ENCODE results near the gene RPS6KA5. TPM values are rescaled to one million over a fixed set of nuclear protein-coding genes. Genes with fewer than 3 reads are reported as not detected.
"Not testable (repeated sequence)": the region's sequence is repeated elsewhere in the genome, so short reads cannot be mapped to it uniquely, and the experiment has no call there.

The RPS6KA5 gene
- total and polyA plus RNA-seq, 5 experiments from 2014 or later: 12.3 to 23.2 (median 14.5) TPM

GRCh38 chr14:90867501-90867900 is 192.9 kb downstream of the RPS6KA5 start:
- Mint-ChIP-seq H3K27ac (peak overlapping the region in 1 of 10 donors; percentile 40), H3K27me3 (no peaks in the 10 kb centered on the region), H3K4me1 (no peaks in the 10 kb centered on the region), H3K9me3 (peaks cover 0 to 2% (median 0%) of the 10 kb centered on the region in 9 donors), H3K36me3 (peaks cover 0 to 32% (median 20%) of the 10 kb centered on the region in 3 donors), H3K4me3 (no peak overlapping the region)
- POLR2A ChIA-PET: no interaction called here
- DNase-seq: no peak
- no peak for ATAC-seq

- DNase-seq: no peak
- Mint-ChIP-seq H3K27ac (no peak overlapping the region), H3K4me1 (no peaks in the 10 kb centered on the region), H3K4me3 (no peak overlapping the region), H3K27me3 (no peaks in the 10 kb centered on the region), H3K36me3 (peaks cover 0 to 25% (median 19%) of the 10 kb centered on the region in 3 donors), H3K9me3 (peaks cover 0 to 2% (median 0%) of the 10 kb centered on the region in 9 donors)
- ATAC-seq: no peak
- POLR2A ChIA-PET: no interaction called here
Observed at GRCh38 chr14:90866833-90867232, 193.6 kb downstream of the RPS6KA5 start.

GRCh38 chr14:90864741-90865140 is 195.7 kb downstream of the RPS6KA5 start:
- DNase-seq: no peak
- no peak overlapping the region for H3K4me3 Mint-ChIP-seq
- no peaks in the 10 kb centered on the region for H3K27me3 Mint-ChIP-seq
- no peak overlapping the region for H3K27ac Mint-ChIP-seq
- H3K4me1 Mint-ChIP-seq: no peaks in the 10 kb centered on the region
- H3K9me3 Mint-ChIP-seq: peaks cover 0 to 2% (median 0%) of the 10 kb centered on the region in 9 donors
- POLR2A ChIA-PET: no interaction called here
- peaks cover 0 to 21% (median 16%) of the 10 kb centered on the region in 3 donors for H3K36me3 Mint-ChIP-seq
- ATAC-seq: no peak

GRCh38 chr14:90858511-90858910 is 201.9 kb downstream of the RPS6KA5 start:
- Mint-ChIP-seq H3K4me3 (no peak overlapping the region), H3K4me1 (no peaks in the 10 kb centered on the region), H3K9me3 (no peaks in the 10 kb centered on the region), H3K36me3 (peaks cover 0 to 8% (median 7%) of the 10 kb centered on the region in 3 donors), H3K27ac (no peak overlapping the region), H3K27me3 (no peaks in the 10 kb centered on the region)
- ATAC-seq (no peak), DNase-seq (no peak)
- POLR2A ChIA-PET: no interaction called here

GRCh38 chr14:90857866-90858265 is 202.6 kb downstream of the RPS6KA5 start:
- H3K27me3 Mint-ChIP-seq: no peaks in the 10 kb centered on the region
- no peaks in the 10 kb centered on the region for H3K9me3 Mint-ChIP-seq
- ATAC-seq (no peak), DNase-seq (no peak)
- H3K4me1 Mint-ChIP-seq: no peaks in the 10 kb centered on the region
- H3K27ac Mint-ChIP-seq: no peak overlapping the region
- no peak overlapping the region for H3K4me3 Mint-ChIP-seq
- POLR2A ChIA-PET: no interaction called here
- peaks cover 0 to 8% (median 7%) of the 10 kb centered on the region in 3 donors for H3K36me3 Mint-ChIP-seq

- H3K27me3 Mint-ChIP-seq, H3K4me1 Mint-ChIP-seq, ATAC-seq, DNase-seq, POLR2A ChIA-PET, H3K36me3 Mint-ChIP-seq, H3K4me3 Mint-ChIP-seq, H3K9me3 Mint-ChIP-seq, H3K27ac Mint-ChIP-seq: not testable (repeated sequence)
Observed at GRCh38 chr14:90856115-90856514, 204.3 kb downstream of the RPS6KA5 start.

- Mint-ChIP-seq H3K4me3 (no peak overlapping the region), H3K4me1 (no peaks in the 10 kb centered on the region), H3K27me3 (no peaks in the 10 kb centered on the region), H3K27ac (no peak overlapping the region), H3K36me3 (peaks cover 0 to 5% (median 2%) of the 10 kb centered on the region in 3 donors), H3K9me3 (no peaks in the 10 kb centered on the region)
- DNase-seq: no peak
- POLR2A ChIA-PET: no interaction called here
- no peak for ATAC-seq
Observed at GRCh38 chr14:90853116-90853515, 207.3 kb downstream of the RPS6KA5 start.

GRCh38 chr14:90851327-90852036 is 209.0 kb downstream of the RPS6KA5 start:
- H3K4me1 Mint-ChIP-seq: peaks cover 0 to 2% (median 0%) of the 10 kb centered on the region in 4 donors
- POLR2A ChIA-PET: no interaction called here

GRCh38 chr14:90850487-90850886 is 210.0 kb downstream of the RPS6KA5 start:
- Mint-ChIP-seq H3K4me3 (no peak overlapping the region), H3K4me1 (peaks cover 0 to 2% (median 0%) of the 10 kb centered on the region in 4 donors), H3K27me3 (no peaks in the 10 kb centered on the region), H3K36me3 (peaks cover 0 to 6% (median 2%) of the 10 kb centered on the region in 3 donors), H3K9me3 (no peaks in the 10 kb centered on the region), H3K27ac (no peak overlapping the region)
- DNase-seq (no peak), ATAC-seq (no peak)
- POLR2A ChIA-PET: no interaction called here

More at GRCh38 chr14:90851327-90852036, 209.0 kb downstream of the RPS6KA5 start:
- Mint-ChIP-seq H3K27ac (no peak overlapping the region), H3K36me3 (peaks cover 0 to 6% (median 2%) of the 10 kb centered on the region in 3 donors), H3K9me3 (no peaks in the 10 kb centered on the region), H3K4me3 (no peak overlapping the region), H3K27me3 (no peaks in the 10 kb centered on the region)
- ATAC-seq: no peak
- no peak for DNase-seq

GRCh38 chr14:90849787-90850444 is 210.5 kb downstream of the RPS6KA5 start:
- no peaks in the 10 kb centered on the region for H3K27me3 Mint-ChIP-seq

GRCh38 chr14:90848944-90849731 is 211.3 kb downstream of the RPS6KA5 start:
- DNase-seq (no peak), ATAC-seq (no peak)
- H3K4me1 Mint-ChIP-seq: peaks cover 0 to 2% (median 0%) of the 10 kb centered on the region in 4 donors
- H3K4me3 Mint-ChIP-seq: no peak overlapping the region
- no peaks in the 10 kb centered on the region for H3K27me3 Mint-ChIP-seq
- POLR2A ChIA-PET: no interaction called here
- no peak overlapping the region for H3K27ac Mint-ChIP-seq
- peaks cover 0 to 6% (median 0%) of the 10 kb centered on the region in 3 donors for H3K36me3 Mint-ChIP-seq
- no peaks in the 10 kb centered on the region for H3K9me3 Mint-ChIP-seq

More at GRCh38 chr14:90849787-90850444, 210.5 kb downstream of the RPS6KA5 start:
- POLR2A ChIA-PET: no interaction called here
- Mint-ChIP-seq H3K36me3 (peaks cover 0 to 6% (median 0%) of the 10 kb centered on the region in 3 donors), H3K27ac (no peak overlapping the region), H3K4me3 (no peak overlapping the region), H3K9me3 (no peaks in the 10 kb centered on the region), H3K4me1 (peaks cover 0 to 2% (median 0%) of the 10 kb centered on the region in 4 donors)
- no peak for ATAC-seq
- DNase-seq: no peak

GRCh38 chr14:90846511-90846910 is 213.9 kb downstream of the RPS6KA5 start:
- H3K27me3 Mint-ChIP-seq: no peaks in the 10 kb centered on the region
- no peak for DNase-seq
- no peak for ATAC-seq
- H3K4me3 Mint-ChIP-seq: no peak overlapping the region
- H3K9me3 Mint-ChIP-seq: no peaks in the 10 kb centered on the region
- H3K36me3 Mint-ChIP-seq: peaks cover 0 to 6% (median 0%) of the 10 kb centered on the region in 3 donors
- H3K4me1 Mint-ChIP-seq: peaks cover 3 to 6% (median 4%) of the 10 kb centered on the region in 4 donors
- peak overlapping the region in 1 of 10 donors; percentile 2 for H3K27ac Mint-ChIP-seq
- POLR2A ChIA-PET: no interaction called here

GRCh38 chr14:90844321-90844720 is 216.1 kb downstream of the RPS6KA5 start:
- H3K9me3 Mint-ChIP-seq: peaks cover 0 to 3% (median 0%) of the 10 kb centered on the region in 9 donors
- POLR2A ChIA-PET: no interaction called here
- no peak for ATAC-seq
- DNase-seq: no peak
- peaks cover 0 to 5% (median 0%) of the 10 kb centered on the region in 3 donors for H3K36me3 Mint-ChIP-seq
- peaks cover 4 to 6% (median 4%) of the 10 kb centered on the region in 4 donors for H3K4me1 Mint-ChIP-seq
- H3K27ac Mint-ChIP-seq: no peak overlapping the region
- no peak overlapping the region for H3K4me3 Mint-ChIP-seq
- H3K27me3 Mint-ChIP-seq: peaks cover 0 to 4% (median under 1%) of the 10 kb centered on the region in 5 donors
